ENCODE results near the gene BRK1.
A peak's percentile ranks its signal among the peaks of the same experiment; 100 is the strongest.
"Not testable (repeated sequence)": the region's sequence is repeated elsewhere in the genome, so short reads cannot be mapped to it uniquely, and the experiment has no call there.

BRK1 gene

DNA sequence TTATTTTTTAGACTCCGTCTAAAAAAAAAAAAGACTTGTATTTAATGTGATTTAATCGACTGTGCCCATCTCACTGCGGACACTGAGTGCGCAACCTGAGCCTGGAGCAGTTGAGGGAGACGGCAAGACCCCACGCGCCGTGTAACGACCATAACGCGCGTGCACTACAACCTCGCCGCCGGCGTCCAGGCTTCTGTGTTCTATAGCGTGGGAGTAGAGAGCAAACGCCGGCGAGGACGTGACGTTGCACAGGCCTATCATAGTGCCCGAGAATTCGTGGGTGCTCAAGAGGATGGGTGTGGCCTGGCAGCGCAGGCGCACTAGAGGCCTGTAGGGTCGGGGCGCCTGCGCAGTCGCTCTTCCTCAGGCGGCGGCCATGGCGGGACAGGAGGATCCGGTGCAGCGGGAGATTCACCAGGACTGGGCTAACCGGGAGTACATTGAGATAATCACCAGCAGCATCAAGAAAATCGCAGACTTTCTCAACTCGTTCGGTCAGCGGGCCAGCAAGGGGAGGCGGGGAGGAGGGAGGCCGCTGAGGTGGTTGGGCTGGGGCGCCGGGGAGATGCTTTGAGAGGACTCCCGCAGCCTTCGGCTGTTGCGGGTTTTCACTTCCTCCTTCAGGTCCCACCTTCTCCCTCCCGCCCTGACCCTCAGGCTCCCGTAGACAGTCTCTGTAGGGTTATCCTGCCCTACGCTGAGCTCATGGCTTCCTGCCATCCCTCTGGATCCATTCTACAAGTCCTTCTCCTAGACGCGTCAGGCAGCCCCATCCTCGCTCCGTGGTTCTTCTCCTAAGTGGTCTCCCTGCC is at the start of gene BRK1:
Gene BRK1 (plus strand): TSS at position 350 of the 812 bp plus-strand sequence. CDS start 27 bp downstream, at position 377.
- peak; percentile 95 for DNase-seq

DNA sequence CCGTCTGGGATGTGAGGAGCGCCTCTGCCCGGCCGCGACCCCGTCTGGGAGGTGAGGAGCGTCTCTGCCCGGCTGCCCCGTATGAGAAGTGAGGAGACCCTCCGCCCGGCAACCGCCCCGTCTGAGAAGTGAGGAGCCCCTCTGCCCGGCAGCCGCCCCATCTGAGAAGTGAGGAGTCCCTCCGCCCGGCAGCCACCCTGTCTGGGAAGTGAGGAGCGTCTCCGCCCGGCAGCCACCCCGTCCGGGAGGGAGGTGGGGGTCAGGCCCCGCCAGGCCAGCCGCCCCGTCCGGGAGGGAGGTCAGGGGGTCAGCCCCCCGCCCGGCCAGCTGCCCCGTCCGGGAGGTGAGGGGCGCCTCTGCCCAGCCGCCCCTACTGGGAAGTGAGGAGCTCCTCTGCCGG is 45.4 kb upstream of the BRK1 start:
- DNase-seq, result not testable (repeated sequence)

DNA sequence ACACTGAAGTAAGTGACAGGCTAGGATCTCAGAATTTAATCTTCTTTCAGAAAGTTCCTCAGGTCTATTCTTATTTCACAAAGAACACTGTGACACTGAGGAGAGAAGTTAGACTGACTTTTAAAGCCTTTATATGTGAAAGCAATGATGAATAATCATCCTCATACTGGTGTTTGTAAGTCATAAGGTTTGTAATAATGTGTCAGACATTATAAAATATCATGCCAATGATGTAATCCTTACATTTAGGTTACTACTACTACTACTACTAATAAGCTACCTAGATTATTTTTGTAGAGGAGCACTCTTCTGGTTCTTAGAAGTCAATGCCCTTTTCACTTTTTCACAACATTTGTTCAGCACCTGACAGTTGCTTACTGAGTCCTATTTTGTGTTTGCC is 40.8 kb upstream of the BRK1 start:
- DNase-seq, result no peak

DNA sequence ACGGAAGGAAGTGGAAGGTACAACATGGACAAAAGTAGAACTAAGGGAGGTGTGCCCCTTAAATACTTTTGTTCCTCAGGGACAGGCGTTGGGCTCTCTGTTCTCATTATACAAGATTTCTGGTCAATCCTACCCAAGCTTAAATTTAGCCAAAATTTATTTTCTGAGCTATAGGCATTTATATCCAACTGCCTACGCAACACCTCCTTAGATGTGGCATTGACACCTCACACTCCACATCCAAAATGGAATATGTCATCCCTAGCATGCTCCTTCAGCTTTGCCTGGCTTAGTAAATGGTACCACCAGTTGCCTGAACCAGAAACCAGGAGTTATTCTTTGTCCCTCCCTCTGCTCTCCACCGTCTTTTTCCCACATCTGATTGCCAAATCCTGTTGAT is 33.6 kb upstream of the BRK1 start:
- DNase-seq, result no peak

DNA sequence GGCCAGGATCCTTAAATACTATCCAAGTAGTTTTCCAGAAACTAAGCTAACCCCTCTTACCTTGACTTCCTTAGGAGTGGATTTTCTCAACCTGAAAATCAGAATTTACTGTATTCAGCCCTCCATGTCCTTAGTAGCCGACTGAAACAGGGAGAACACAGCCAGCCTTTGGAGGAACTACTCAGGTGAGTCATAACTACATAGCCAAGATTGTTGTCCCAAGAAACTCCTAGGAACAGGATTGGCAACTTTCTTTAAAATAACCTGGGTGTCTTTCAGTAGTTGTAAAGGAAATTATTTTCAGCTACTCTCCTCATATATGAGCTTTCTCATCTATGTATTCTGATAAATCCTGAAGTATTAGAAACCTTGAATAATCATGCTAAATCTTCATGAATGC is 29.7 kb upstream of the BRK1 start:
- DNase-seq, result no peak

DNA sequence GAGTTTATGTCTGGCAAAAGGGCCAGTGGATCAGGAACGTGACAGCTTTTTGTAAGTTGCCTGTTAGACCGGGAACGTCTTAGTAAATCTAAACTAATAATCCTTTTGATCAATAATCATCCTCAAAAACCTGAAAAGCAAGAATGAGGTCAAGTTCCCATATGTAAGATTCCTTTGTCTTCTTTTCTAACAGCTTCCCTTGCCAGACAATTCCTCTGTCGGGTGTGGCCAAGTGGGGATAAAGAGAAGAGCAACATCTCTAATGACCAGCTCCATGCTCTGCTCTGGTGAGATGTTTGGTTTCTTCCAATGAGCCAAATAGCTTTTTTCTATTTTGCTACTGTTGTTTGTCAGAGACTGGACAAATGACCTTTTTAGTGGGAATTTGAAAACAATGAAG is 27.2 kb upstream of the BRK1 start:
- DNase-seq, result no peak

DNA sequence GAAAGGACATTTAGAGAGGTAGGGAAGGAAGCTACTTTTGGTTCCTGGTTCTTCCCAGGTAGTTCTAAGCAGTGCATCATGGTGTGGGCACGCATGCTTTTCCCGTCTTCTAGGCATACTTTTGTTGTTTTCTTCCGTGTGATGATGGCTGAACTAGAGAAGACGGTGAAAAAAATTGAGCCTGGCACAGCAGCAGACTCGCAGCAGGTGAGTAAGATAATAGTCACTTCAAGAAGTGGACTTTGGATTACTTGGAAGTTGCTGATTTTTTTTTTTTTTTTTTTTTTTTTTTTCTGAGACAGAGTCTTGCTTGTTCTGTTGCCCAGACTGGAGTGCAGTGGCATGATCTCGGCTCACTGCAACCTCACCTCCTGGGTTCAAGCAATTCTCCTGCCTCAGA is 25.3 kb upstream of the BRK1 start:
- DNase-seq, result no peak

DNA sequence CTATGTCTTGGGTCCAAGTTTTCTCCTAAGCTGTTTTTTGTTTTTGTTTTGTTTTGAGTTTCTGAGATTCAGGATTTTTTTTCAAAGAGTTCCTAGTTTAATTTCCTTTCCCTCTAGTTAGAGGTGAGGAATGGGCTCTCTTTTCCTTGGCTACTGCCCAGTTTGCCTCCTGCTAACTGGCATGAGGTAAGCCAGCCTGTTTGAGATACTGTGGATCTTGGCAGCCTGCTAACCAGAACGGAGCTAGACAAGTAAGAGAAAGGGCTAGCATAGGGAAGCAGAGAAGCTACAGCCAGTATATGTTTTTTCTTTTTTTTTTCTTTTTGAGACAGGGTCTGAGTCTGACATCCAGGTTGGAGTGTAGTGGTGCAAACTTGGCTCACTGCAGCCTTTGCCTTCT is 24.7 kb upstream of the BRK1 start:
- not testable (repeated sequence) for DNase-seq

DNA sequence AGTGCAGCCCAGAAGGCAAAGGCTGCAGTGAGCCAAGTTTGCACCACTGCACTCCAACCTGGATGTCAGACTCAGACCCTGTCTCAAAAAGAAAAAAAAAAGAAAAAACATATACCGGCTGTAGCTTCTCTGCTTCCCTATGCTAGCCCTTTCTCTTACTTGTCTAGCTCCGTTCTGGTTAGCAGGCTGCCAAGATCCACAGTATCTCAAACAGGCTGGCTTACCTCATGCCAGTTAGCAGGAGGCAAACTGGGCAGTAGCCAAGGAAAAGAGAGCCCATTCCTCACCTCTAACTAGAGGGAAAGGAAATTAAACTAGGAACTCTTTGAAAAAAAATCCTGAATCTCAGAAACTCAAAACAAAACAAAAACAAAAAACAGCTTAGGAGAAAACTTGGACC is 24.1 kb upstream of the BRK1 start:
- not testable (repeated sequence) for DNase-seq

DNA sequence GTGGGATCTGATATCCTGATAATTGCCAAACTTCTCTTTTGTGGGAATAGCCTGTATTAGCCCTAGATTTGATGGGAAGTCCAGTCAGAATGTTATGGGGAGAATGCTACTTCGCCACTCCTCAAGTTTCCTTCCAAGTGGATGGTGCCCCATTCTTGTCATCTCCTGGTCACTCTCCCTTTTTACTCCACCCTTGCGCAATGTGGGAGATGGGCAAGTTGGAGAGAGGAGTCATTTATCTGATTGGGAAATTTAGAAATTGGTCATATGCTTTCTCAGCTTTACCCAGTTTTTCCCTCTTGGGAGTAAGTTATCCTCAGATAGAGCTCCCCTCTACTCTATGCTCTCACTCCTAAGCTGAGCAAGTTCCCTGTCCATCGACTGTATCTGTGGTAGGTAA is 21.8 kb upstream of the BRK1 start:
- no peak for DNase-seq

DNA sequence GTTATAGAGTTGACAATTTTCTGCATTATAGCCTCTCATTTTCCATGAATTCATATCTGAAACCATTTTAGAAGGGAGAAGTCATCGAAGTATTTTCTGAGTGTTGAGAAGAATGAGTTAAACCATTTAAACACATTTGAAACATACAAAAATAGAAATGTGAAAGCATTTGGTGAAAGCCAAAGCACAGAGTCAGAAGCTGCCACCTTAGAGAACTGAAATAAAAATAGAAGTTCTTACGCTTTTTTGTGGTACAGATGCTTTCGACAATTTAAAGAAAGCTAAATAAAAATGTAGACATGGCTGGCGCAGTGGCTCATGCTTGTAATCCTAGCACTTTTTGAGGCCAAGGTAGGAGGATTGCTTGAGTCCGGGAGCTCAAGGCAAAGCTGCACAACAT is 16.4 kb upstream of the BRK1 start:
- DNase-seq, result no peak

DNA sequence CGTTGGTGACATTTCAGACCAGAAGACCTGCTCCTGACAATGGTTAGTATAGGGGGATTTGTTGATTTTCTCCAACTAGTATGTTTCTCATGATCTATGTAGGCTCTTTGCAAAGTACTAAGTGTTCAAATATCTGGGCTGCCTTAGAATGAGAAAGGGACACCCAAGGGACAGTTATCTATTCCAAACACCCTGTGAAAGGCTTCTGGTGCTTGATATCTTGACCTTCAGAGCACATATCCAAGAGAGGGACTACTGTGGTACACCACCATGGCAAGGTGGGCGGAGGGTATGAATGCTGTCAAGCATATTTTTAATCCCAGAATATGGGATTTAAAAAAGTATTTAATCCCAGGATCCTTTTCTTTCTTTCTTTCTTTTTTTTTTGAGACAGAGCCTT is 8.6 kb upstream of the BRK1 start:
- DNase-seq, result no peak

DNA sequence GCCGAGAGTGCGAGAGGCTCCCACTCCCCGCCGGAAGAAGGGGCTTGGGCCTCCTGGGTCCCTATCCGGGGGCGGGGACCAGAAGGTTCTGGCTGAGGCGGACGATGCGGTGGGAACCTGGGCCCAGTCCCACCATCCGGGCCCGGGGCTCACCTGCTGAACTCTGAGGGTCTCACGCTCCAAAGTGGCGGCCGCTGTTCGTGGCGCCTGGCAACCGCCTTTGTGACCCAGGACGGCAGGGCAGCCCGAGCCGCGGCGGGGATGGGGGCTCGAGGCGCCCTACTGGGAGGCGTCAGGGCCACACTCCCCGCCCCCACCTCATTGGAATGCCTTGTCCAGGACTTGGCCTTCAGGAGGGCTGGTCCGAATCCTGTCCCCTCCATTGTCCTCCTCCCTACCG is 7.4 kb upstream of the BRK1 start, which contains the start of gene FANCD2OS:
Gene FANCD2OS (minus strand): TSS at position 165 of the 400 bp plus-strand sequence. CDS start 3,481 bp downstream, outside the sequence.
- no peak for DNase-seq

DNA sequence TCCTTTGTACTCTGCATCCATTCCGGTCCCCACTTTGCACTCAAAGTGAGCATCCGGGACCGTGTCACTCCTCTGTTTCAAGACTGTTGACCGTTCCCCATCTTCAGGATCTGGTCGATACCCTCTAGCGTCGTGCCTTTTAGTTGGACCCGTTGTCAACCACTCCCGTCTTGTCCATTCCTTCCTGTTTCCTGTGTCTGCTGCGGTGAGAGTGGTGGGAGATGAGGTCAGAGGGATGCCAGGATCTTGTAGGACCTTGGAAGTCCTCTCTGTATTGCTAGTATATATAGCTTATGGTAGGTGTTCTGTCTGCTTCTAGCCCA is 624 bp downstream of the BRK1 start:
- DNase-seq, result no peak

DNA sequence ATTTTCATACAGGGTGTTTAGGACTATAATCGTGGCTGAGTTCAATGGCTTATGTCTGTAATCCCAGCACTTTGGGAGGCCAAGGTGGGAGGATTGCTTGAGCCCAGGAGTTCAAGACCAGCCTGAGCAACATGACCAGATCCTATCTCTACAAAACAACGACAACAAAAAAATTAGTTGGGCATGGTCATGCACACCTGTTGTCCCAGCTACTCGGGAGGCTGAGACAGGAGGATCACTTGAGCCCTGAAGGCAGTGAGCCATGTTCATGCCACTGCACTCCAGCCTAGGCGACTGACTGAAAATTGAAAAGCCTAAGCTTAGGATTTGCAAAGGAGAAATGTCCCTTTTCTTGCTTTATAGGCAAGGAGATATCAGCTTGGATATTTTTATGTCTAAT is 1.5 kb downstream of the BRK1 start:
- no peak for DNase-seq

DNA sequence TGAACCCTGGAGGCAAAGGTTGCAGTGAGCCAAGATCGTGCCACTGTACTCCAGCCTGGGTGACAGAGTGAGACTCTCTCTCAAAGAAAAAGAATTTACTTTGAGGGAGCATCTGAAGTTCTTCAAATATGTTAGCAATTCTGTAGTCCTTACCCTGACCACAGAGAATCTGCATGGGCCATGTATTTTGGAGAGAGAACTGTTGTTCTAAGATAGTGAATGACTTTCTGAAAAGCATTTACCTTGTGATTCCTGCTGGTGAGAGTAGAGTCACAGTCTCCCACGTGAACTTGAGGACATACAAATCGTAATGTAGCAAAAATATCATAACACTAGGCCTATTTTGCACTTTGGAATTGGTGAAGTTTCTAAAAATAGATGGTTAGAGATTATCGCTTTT is 3.9 kb downstream of the BRK1 start:
- no peak for DNase-seq

DNA sequence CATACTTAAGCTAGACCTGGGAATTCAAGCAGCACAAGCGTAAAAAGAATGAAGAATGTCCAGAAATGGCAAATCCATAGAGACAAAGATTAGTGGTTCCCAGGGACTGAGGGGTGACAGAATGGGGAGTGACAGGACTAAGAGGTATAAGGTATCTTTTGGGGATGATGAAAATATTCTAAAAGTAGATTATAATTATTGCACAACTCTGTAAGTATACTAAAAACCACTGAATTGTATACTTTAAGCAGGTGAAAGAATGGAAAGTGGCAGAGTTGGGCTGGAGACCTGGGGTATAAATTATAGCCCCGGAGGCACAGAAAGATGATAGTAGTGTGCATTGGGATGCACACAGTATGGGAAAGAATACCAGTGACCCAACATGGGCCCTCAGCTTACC is 5.6 kb downstream of the BRK1 start:
- DNase-seq, result no peak

DNA sequence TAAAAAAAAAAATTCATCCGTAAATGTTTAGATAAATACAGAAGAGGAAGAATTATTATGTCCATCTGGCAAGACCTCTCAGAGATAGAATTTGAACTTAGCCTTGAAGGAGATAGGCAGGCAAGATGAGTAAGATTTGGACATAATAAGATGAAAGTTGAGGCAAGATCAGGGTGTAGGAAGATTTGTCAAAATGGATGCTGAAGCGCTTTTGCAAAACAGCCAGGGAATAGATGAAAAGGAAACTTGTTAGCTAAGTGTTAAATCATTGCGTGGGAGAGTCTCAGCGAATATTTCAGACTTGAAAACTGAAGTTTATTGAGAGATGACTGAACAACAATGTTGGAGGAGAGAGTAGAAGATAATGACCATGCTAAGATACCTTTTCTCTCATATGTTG is 7.2 kb downstream of the BRK1 start:
- DNase-seq, result no peak

DNA sequence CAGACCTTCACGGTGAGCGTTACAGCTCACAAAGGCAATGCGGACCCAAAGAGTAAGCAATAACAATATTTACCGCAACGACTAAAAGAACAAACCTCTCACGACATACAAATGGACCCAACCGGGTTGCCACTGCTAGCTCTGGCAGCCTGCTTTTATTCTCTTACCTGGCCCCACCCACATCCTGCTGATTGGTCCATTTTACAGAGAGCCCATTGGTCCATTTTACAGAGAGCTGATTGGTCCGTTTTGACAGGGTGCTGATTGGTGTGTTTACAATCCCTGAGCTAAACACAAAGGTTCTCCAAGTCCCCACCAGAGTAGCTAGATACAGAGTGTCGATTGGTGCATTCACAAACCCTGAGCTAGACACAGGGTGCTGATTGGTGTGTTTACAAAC is 20.4 kb downstream of the BRK1 start:
- not testable (repeated sequence) for DNase-seq

DNA sequence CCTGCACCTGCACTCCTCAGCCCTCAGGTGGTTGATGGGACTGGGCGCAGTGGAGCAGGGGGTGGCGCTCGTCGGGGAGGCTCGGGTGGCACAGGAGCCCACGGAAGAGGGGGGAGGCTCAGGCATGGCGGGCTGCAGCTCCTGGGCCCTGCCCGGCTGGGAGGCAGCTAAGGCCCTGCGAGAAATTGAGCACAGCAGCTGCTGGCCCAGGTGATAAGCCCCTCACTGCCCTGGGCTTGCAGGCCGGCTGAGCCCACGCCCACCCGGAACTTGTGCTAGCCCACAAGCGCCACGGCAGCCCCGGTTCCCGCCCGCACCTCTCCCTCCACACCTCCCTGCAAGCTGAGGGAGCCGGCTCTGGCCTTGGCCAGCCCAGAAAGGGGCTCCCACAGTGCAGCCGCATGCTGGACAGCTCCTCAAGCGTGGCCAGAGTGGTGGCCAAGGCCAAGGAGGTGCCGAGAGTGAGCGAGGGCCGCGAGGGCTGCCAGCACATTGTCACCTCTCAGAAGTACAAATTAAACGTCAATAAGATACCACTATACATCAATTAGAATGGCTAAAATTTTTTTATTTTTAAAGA is 21.0 kb downstream of the BRK1 start:
- no peak for DNase-seq

DNA sequence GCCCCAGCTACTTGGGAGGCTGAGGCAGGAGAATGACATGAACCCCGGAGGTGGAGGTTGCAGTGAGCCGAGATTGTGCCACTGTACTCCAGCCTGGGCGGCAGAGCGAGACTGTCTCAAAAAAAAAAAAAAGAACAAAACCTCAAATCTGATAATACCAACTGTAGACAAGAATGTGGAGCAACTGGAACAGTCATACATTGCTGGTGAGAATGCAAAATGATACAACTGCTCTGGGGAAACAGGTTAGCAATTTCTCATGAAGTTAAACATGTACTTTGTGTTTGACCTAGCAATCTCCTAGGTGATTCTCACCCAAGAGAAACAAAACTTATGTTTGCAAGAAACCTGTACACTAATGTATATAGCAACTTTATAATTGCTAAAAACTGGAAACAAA is 21.7 kb downstream of the BRK1 start:
- DNase-seq, result no peak

DNA sequence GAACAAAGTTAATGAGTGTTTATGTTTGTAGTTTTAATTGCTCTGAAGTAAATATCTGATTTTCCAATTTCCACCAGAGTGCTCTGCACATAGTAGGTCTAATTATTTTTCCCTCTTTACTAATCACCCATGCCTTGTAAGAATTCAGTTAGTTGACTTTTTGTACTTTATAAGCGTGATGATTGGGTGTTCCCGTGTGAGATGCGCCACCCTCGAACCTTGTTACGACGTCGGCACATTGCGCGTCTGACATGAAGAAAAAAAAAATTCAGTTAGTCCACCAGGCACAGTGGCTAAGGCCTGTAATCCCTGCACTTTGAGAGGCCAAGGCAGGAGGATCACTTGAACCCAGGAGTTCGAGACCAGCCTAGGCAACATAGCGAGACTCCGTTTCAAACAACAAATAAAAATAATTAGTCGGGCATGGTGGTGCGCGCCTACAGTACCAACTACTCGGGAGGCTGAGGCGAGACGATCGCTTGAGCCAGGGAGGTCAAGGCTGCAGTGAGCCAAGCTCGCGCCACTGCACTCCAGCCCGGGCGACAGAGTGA is 25.6 kb downstream of the BRK1 start:
- DNase-seq, result no peak

DNA sequence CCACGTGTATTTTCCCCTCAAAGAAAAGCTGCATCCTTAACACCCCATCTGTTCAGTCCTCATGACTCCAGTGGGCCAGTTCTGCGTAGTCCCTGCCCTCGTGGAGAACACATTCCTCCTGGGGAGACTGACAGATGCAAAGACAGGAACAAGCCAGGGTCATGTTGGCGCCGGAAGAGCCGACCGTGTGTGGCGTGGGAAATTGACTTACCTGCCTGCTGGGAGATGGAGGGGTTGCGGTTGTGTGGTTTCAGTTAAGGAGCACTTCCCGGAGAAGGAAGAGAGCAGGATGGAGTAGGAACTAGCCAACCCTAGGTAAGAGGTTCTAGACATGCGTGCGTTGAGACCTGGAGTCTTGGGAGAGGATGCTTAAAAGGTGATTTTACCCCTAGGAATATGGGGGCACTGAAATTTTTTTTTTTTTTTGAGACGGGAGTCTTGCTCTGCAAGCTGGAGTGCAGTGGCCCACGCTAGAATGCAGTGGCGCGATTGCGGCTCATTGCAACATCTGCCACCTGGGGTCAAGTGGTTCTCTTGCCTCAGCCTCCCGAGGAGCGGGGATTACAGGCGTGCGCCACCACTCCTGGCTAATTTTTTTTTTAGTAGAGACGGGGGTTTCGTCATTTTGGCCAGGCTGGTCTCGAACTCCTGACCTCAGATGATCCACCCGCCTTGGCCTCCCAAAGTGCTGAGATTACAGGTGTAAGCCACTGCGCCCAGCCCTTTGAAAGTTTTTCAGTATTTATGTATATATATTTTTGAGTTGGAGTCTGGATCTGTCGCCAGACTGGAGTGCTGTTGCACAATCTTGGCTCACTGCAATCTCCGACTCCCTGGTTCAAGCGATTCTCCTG is 27.5 kb downstream of the BRK1 start:
- DNase-seq, result no peak

DNA sequence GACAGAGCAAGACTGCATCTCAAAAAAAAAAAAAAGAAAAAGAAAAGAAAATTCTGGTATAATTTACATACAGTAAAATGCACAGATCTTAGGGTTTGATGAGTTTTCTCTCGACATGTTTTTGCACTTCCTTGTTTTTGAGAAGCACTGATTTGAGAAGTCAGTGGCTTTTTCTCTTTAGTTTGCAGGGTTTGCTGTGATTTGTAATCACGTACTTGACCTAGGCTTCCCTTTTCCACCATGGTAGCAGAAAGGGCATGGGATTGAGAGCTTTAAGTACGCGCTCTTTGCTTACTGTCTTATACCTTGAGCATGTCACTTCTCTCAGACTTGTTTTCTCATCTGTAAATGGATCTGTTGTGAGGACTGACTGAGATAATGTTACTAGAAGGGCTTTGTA is 30.2 kb downstream of the BRK1 start:
- DNase-seq, result no peak

Data from stimulated activated CD4-positive, alpha-beta T cell treated with anti-CD3 and anti-CD28 coated beads, Interleukin-4, amount 100 ng/mL, for 24 hours (primary cell).